Stimulated activated CD4-positive, alpha-beta T cell treated with anti-CD3 and anti-CD28 coated beads, Interleukin-15, amount 100 ng/mL, for 48 hours (primary cell): Measurements from ENCODE around the gene APLN.

Source experiments
- DNase-seq, 2 donors: peaks; one replicate each; pipeline ENCODE4 v3.0.0-alpha.2; 2020; ENCODE audit warnings: low read depth in 2 of 2

Gene APLN, protein sequence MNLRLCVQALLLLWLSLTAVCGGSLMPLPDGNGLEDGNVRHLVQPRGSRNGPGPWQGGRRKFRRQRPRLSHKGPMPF

GRCh38 chrX:129654652-129655546 lies at the start of gene APLN:
TSS of gene APLN (minus strand) at chrX:129654956. CDS start at chrX:129654630, 326 bp downstream.
- DNase-seq = no peak

- no peak for DNase-seq
Measured at GRCh38 chrX:129704491-129704890, 49.7 kb upstream of the APLN start.

DNA sequence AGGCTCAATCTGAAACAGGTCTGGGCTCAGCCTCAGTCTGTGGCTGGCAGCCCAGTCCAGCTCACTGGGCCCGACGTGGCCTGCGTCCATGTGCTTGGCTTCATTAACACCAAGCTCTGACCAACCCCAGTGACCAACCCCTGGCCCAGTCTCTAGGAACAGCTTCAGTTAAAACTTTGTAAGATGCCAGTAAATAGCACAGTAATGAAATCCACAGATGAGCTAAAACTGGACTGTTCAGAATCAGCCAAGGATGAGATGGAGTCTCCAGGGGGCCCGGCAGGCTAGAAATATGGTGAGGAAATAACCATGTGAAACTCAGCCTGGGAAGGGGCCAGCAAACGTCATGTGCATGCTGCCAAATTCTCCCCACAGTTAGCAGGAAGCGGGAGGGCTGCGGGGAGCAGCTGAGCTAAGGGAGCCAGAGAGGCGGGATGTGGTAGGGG lies 46.9 kb upstream of the APLN start:
- DNase-seq = no peak

DNA sequence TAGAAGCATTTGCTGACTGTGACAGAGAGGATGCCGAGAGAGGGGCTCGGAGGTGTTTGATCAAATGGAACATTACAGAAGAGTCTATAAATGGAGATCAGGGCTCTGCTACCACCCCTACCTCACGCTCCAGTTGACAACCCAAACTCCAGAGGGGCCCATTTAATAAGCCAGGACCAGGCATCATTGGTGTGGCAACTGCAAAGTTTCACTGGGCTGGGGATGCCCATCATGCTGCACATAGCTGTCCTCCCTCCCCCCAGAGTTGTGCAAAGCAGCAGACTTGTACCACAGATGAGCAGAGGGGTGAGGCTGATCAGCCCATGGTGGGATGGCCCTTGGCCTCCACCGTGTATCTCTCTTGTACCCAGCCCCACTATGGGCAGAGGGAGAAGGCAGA lies 45.8 kb upstream of the APLN start:
- DNase-seq = no peak

- DNase-seq = no peak
Measured at GRCh38 chrX:129698150-129698549, 43.4 kb upstream of the APLN start.

GRCh38 chrX:129697204-129697829 lies 42.6 kb upstream of the APLN start:
- no peak for DNase-seq

GRCh38 chrX:129696463-129697155 lies 41.9 kb upstream of the APLN start:
- DNase-seq = no peak

GRCh38 chrX:129695937-129696336 lies 41.2 kb upstream of the APLN start:
- no peak for DNase-seq

- DNase-seq = no peak
Measured at GRCh38 chrX:129695535-129695934, 40.8 kb upstream of the APLN start.

GRCh38 chrX:129694805-129695204 lies 40.0 kb upstream of the APLN start:
- no peak for DNase-seq

- DNase-seq = no peak
Measured at GRCh38 chrX:129693354-129693753, 38.6 kb upstream of the APLN start.

- DNase-seq = no peak
Measured at GRCh38 chrX:129690435-129690834, 35.7 kb upstream of the APLN start.

GRCh38 chrX:129689796-129690195 lies 35.0 kb upstream of the APLN start:
- DNase-seq = no peak

DNA sequence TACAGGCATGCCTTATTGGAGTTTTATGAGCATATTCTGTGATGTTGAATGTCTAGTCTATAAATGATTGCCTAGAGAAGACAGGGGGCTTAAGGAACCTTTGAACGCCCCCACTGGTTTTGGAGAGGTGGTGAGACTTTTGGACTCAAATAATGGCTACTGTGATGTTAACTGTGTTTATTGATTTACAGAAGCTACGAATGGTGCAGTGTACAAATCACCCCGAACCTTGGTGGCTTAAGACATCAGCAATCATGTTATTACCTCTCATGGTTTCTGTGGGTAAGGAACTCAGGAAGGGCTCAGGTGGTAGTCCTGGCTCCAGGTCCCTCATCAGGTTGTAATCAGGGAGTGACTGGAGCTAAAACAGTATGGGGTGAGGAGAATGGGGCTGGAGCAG lies 33.3 kb upstream of the APLN start:
- DNase-seq = no peak

- DNase-seq = no peak
Measured at GRCh38 chrX:129686422-129686948, 31.7 kb upstream of the APLN start.

DNA sequence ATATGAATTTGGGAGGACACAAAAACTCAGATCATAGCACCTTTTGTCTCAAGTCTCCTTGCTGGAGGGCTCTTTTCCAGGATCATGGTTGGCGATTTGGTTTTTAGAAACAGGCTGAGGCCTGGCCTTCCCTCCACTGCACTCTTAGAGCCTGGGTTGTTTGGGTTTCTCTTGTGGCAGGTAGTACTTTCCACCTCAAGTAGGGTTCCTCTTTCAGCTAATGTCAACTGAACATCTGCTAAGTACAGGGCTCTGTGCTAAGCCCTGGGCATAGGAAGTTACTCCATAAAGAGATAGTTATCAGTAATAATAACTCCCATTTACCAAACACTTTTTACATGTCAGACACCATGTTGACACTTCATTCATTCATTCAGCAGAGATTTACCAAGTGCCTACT lies 28.2 kb upstream of the APLN start:
- DNase-seq = no peak

DNA sequence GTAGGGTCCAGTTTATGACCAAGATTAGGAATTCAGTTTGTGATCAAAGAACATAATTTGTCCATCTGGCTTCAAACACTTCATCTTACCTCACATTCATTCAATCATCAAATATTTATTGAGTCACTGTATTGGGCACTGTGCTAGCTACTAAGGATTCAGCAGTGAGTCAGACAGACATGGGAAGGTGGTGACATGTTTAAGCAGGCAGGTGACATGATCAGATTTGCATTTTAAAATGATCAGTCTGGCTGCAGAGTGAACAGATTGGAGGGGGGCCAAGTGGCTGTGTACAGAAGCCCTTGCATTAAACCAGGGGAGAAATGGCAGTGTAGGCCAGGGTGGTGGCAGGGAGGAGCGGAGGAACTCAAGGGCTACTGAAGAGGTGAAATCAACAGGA lies 25.1 kb upstream of the APLN start:
- DNase-seq = no peak

GRCh38 chrX:129678614-129679195 lies 23.9 kb upstream of the APLN start:
- DNase-seq = no peak

GRCh38 chrX:129667412-129667811 lies 12.7 kb upstream of the APLN start:
- no peak for DNase-seq

DNA sequence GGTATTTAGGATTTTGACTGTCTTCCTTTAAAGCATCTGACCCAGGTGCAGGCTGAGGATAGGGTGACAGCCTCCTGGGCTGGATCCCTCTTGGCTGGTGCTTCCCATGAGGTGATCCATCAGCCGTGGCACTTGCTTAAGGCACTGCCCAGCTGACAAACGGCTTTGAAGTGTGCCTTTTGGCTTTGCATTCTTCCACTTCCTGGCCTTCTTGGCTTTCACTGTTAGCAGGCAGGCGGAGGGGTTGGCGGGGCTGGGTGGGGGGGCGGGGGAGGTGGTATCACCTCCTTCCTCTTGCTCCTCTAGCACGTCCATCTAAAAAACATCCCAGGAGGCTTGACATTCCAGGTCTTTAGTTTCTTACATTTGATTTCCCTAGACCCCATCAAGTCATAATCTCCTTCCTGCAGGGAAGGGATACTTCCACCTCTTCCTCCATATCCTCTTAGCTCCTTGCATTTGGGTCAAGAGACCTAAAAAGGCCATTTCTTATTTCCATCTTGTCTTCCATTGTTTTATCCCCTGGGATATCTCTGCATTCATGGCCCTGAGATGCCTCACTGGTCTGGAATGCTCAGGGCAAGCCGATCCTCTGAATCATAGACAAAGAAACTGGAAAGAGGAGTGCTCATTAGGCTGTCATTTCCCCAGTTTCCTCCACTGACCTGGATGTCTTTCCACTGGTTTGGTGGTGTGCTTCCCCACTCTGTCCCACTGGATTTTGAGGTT lies 11.3 kb upstream of the APLN start:
- no peak for DNase-seq

- DNase-seq = no peak
Measured at GRCh38 chrX:129663171-129663570, 8.4 kb upstream of the APLN start.
